Measurements from ENCODE around the gene NFKBIA.
"Not testable (repeated sequence)": the region's sequence is repeated elsewhere in the genome, so short reads cannot be mapped to it uniquely, and the experiment has no call there.

The NFKBIA gene

DNA sequence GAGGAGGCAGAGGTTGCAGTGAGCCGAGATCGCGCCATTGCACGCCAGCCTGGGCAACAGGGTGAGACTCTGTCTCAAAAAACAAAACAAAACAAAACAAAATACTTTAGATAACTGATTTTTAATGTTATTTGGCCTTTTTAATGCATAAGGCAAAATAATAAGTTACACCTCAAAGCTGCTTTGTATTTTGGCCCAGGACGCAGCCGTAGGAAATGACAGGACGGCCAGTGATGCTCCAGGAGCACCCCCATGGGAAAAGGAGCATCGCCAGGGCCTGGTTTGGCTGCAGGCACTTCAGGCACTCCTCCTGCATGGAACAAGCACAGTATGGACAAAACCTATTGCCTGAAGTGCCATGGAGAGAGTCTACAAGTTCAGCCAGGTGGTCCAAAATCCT is 3.5 kb upstream of the NFKBIA start:
- DNase-seq (ENCODE audit: low spot score), result no peak

DNA sequence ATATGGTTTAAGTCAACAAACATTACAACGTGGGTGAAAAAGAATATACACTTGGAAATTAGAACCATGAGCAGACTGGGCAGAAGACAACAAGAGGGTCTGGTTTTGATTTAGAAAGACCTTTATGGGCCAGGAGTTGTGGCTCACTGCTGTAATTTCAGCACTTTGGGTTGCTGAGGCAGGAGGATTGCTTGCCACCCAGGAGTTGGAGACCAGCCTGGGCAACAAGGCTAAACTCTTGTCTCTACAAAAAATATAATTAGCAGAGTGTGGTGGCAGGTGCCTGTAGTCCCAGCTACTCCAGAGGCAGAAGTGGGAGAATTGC is 2.7 kb upstream of the NFKBIA start:
- no peak for DNase-seq (ENCODE audit: low spot score)

DNA sequence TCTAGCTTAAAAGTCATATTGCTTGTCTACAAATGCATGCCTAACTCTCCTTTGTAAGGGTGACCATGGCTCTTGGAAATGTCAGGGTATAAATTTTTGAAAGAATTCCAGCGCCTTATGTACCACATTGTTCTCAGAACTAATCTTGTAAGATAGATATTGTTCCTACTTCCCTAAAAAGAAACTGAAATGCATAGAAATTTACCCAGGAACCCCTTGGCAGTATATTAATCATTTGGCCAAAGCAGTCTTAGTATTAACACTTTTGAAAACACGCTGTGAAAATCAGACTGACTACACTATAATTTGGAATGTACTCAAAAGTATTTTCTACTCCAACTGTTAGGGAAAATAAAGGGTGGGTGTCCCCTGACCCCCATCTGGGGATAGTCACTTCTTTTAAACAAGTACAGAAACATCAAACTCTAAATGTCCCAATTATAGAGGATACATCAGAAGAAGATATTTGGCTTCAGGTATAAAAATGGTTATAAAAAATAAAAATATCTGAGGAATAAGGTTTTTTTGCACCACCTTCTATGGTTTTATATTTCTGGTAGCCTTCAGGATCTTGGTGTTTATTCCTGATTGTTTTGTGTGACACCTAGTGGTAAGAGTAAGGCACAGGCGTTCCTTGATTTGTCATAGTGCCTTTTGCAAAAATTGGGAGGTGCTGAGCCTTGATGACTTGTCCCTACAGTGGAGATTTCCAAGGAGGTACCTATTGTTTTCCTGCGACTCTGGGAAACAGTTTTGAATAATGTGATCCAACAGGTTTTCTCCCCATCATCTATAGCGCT is 2.2 kb upstream of the NFKBIA start:
- peak; percentile 86 for DNase-seq (ENCODE audit: low spot score)

DNA sequence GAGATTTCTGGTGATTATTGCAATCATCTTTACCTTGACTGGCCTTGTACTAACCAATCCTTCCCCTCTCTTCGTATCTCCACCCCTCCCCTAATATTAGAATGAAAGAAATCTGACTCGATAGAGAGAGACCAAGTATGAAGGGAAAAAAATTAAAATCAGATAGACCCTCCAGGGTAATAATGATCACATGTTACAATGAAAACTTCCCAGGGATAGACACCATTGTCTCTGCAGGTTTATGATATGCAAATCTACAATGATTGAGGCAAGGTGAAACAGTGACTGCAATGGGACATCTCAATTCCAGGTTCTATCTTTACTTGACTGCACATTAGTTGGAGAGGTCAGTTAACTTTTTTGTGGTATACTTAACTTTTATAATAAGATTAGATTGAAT is 1.5 kb upstream of the NFKBIA start:
- DNase-seq (ENCODE audit: low spot score), result no peak

DNA sequence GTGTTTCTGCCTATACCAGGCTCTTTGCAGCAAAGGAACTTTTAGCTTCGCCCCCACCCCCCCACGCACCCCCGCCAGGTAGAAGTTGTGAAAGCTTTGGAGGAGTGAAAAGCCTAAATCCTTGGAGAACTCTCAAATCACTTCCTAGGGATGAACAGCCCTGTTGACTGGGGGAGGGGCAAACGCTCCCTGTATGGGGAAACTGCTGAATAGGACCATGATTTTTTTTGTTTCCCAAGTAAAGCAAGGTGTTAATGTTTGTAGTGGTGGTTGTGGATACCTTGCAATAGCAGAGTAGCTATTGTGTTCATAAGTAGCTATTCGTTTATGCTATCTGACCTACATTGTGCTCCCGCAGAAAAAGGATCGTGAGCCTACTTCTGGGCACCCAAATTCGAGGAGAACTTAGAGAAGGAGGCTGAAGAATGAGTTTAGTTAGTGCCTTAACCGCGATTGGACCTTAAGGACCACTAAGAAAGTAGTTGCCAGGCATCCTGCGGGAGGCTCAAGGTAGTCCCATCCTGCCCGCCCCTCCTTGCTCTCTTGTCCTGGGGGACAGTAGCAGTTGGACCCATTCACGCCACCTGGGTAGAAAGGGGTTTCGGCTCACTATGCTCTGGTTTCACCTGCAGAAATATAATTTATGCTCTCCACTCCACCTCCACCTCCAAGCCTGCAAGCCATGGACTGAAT is 901 bp upstream of the NFKBIA start:
- DNase-seq (ENCODE audit: low spot score), result no peak

DNA sequence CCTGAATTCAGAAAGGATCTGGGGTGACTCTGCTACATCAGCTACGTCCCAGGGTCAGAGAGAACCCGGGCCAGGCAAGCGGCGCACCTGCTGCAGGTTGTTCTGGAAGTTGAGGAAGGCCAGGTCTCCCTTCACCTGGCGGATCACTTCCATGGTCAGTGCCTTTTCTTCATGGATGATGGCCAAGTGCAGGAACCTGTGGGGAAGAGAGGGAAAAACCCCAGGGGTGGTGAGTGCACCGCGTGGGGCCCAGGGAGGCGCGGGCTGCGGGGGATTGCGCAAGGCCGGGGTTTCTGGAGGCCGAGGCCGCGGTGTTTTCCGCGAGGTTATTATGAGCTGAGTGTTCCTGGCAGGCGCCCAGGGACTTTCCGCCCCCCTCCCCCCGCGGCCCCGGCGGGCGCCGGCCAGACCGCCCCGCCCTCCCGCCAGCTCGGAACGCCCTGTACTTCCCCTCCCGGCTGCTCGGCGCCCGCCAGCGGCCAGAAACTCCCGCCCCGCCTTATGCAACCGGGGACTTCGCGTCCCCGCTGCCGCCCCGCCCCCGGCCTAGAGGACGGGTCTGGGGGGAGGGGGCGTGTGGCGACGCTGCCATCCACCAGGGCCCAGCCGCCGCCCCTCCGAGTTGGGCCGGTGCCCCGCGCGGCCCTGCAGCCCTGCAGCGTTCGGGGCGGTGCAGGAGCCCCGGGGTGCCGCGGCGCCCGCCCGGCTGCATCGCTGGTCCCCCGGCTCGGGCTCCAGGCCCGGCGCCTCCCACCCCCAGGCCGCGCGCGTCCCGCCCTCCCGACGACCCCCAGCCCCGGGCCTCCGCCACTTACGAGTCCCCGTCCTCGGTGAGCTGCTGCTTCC is 723 bp downstream of the NFKBIA start:
- peak; percentile 85 for DNase-seq (ENCODE audit: low spot score)

DNA sequence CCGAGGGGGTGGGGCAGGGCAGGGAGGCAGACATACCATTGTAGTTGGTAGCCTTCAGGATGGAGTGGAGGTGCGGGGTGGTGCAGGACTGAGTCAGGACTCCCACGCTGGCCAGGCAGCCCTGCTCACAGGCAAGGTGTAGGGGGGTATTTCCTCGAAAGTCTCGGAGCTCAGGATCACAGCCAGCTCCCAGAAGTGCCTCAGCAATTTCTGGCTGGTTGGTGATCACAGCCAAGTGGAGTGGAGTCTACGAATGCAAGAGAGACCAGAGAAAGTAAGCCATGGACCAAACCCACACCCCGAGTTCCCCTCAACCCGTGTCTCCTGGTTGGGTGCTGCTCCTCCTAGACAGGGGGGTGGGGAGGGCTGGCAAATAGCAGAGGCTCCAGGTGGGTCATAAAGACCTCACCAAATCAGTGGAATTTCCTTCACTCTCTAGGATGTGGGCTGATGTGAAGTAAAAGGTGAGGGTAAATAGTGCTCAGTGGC is 1.4 kb downstream of the NFKBIA start:
- no peak for DNase-seq (ENCODE audit: low spot score)

DNA sequence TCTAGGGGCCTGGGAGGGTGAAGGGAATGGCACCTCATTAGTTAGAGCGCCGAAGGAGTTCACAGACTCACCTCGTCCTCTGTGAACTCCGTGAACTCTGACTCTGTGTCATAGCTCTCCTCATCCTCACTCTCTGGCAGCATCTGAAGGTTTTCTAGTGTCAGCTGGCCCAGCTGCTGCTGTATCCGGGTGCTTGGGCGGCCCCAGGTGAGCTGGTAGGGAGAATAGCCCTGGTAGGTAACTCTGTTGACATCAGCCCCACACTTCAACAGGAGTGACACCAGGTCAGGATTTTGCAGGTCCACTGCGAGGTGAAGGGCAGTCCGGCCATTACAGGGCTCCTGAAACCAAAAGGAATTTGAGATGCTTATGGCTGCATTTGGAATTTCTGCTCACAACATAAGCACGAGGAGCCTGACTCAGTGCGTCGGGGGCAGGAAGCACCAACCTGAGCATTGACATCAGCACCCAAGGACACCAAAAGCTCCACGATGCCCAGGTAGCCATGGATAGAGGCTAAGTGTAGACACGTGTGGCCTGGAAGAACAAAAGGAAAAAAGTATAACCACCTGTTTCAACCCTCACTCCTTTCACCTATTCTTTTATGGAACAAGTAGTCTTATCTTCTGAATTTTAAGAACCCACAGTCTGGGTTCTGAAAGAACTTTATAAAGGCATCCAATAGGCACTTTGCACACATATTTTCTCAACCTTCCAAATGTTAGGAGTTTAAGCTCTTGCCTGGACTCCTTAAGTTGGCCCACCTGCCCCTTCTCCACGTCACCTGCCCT is 2.0 kb downstream of the NFKBIA start:
- no peak for DNase-seq (ENCODE audit: low spot score)

DNA sequence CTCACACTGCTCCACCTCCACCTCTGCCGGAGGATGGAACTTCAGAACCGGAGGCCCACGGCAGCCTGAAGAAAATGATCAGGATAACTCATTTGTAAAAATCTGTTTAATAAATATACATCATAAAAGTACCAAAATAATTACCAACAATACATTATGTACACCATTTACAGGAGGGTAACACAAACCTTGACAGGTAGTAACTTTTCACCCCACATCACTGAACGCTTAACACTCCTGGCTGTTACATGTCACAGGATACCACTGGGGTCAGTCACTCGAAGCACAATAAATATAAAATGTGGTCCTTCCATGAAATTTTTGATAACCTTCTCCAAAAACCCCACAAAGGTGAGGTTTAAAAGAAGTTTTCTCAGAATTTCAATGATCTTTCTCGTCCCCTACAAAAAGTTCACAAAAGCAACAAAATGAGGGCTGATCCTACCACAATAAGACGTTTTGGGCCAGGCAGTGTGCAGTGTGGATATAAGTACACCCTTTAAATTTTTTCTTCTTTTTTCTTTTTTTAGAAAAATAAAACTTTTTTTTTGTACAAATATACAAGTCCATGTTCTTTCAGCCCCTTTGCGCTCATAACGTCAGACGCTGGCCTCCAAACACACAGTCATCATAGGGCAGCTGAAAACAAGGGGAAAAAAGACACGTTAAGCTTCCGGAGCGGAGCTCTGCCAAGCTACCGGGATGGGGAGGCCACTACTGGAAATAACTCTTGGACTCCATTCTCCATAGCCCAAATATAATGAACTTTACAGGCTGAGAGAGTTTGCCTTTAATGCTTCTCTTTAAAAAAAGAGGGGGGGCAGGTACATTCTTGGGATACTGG is 2.9 kb downstream of the NFKBIA start:
- DNase-seq (ENCODE audit: low spot score), result no peak

DNA sequence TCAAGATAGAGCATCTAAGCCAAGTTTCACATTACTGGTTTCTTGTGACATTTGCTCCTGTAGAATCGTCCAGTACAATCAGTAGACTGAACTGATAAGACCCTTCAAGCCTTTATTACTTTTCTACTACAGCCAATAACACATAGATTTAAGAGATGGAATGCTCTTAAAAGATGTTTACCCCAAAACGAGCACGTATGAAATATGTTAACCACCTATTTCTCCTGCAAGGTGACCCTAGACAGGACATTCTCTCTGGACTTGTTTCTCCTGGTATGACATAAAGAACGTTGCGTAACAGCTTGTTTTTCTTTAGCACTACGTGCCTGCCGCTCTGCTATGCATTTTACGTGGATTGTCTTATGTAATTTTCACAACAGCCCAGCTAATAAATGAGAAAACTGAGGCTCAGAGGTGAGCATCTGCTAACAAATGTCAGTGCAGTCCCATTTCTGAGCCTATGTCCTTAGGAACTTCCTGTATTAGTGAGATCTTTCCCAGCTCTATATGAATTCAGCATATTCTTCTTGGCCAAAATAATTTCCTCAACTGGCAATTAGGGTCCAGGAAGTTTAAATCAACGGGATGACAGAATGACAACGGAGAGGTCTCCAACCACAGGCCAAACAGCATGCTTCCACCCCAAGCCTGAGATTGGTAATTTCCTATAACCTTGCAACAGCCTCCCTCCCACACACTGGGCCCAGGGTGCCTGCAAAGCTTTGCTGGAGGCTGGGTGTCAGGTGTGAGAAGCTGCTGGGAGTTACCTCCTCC is 3.7 kb downstream of the NFKBIA start:
- no peak for DNase-seq (ENCODE audit: low spot score)

DNA sequence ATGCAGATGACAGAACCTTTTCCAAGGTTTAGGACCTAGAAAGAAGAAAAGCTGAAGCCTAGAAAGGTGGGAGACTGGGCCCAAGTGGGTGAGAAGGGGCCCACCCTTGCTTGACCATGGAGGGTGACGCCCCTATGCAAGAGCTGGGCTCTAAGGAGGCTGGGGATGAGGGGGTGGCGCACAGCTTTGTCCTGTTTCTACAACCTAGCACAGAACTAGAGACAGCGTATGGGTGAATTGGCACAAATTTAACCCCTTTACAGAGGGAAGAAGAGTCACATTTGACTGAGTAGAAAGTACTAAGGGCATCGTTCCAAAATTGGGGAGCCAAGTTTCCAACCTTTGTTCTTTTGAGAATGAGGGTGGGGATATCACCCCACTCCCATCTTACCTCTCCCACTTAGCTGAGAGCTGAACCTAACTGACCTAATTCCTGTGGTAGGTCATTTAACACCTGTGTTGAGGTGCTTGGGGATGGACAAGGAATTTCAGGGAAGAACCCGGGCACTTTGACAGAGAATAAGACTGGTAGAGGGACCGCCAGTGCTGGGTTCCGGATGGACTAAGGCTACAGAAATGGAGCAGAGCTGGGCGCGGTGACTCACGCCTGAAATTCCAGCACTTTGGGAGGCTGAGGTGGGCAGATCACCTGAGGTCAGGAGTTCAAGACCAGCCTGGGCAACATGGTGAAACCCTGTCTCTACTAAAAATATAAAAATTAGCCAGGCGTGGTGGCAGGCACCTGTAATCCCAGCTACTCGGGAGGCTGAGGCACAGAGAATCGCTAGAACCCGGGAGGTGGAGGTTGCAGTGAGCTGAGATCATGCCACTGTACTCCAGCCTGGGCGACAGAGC is 5.2 kb downstream of the NFKBIA start:
- no peak for DNase-seq (ENCODE audit: low spot score)

DNA sequence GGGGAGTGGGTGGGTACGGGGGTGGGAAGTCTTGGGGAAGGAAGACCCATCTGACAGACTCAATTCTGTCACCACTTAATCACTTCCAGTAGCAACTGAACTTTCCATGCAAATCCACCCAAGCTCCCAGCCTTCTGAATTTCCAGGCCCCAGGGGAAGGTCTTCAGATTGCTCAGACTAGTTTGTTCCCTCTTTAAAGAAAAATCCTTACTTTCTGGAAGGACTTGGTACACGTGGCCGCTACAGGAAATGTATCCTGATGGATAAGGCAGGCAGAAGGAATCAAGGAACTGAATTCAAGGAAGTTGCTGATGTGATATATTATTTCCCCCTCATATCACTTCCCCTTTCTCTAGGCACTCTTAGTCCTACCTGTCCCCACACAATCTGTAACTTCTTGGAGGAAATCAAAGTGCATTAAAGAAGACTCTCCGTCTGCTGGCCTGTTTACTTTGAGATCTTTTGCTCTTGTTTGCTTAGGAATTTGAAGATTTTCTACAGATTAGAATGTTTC is 6.4 kb downstream of the NFKBIA start:
- DNase-seq (ENCODE audit: low spot score), result no peak

DNA sequence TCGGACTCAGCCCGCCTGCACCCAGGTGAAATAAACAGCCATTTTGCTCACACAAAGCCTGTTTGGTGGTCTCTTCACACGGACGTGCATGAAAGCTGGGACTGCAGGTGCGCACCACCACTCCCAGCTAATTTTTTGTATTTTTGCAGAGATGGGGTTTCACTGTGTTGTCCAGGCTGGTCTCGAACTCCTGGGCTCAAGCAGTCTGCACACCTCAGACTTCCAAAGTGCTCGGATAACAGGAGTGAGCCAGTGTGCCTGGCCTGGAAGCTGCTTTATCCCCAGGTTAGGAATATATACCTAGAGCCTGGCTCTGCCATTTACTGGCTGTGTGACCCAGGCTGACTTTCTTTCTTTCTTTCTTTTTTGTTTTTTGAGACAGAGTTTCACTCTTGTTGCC is 7.9 kb downstream of the NFKBIA start:
- DNase-seq (ENCODE audit: low spot score), result not testable (repeated sequence)

DNA sequence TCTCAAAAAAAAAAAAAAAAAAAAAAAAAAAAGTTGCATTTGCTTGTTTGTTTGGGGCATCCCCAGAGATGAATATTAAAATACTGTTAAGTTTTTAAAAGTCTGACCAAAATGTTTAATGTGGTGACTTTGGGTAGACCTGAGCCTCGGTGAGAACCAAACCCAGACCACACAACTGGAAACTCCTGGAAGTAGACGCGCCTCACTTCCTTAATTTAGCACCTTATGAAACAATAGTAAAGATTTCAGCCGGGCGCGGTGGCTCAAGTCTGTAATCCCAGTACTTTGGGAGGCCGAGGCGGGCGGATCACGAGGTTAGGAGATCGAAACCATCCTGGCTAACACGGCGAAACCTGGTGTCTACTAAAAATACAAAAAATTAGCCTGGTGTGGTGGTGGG is 9.3 kb downstream of the NFKBIA start:
- no peak for DNase-seq (ENCODE audit: low spot score)

DNA sequence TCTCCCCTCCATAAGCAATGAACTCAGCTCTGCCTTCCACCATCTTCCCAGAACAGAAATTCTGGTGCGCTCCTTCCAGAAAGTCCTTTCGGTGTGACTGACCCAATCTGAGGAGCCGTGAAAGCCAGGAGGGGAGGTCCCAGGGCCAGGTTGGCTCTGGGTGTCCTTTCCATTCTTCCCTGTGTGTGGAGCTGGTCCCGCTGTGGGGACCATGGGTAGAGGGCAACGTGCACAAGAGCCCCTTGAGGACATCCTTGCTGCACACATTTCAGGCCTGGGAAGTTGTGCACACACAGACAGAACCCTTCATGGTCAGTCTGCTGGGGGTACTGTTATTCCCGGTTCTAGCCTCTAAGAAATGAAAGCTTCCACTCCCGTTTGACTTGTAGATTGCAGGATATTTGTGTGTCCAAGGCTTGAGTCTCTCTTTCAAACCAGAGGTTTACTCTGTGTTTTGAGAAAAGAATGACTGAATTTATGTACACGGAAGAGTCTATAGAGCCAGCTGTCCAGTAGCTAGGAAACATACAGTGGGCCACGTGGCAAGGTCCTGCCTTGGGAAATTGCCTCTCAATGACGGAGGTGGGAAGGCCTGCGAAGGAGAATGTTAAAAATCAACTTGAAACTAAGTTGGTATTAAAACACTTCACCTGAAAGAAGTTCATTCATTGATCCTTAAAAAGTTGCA is 10.1 kb downstream of the NFKBIA start:
- no peak for DNase-seq (ENCODE audit: low spot score)

DNA sequence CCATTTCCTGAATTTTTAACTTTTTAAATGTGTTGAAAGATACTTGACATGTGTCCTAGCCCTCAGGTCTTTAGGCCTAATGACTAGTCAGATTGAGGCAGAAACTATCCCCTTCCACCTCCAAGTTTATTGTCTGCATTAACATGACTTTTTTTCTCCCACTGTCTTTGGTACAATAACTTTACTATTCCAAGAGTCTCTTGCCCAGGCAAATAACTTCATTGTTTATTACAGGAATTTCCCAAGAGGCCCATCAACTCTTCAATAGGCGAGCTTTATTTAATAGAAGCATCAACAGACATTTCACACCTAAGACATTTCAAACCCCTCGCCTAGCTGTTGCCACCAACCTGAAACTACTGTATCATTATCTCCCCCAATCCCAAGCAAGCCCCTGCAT is 10.7 kb downstream of the NFKBIA start:
- no peak for DNase-seq (ENCODE audit: low spot score)

DNA sequence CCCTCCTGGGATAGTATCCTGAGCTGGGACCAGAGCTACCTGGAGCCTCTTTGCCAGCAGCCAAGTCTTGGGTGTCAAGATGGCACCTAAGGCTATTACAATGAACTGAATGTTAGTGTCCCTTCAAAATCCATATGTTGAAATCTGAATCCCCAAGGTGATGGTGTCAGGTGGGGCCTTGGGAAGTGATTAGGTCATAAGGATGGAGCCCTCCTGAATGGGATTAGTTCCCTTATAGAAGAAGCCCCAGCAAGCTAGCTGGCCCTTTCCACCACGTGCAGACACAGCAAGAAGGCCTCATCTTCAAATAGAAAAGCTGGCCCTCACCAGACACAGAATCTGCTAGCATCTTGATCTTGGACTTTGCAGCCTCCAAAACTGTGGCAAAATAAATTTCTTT is 12.4 kb downstream of the NFKBIA start:
- DNase-seq (ENCODE audit: low spot score), result no peak

DNA sequence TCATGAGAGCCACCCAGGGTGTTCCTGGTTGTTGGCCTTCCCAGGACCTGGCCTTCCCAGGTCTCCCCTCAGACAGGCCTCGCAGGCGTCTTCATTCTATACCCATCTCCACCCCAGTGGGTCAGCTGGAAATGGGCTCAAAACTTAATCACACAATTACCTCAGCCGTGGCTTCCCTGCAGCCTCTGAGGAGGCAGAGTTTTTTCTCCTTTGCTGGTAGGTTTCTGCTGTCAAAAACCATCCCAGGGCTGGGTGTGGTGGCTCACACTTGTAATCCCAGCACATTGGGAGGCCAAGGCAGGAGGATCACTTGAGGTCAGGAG is 13.2 kb downstream of the NFKBIA start:
- no peak for DNase-seq (ENCODE audit: low spot score)

Measured in pons (tissue), 1 donor.